Activated T-cell treated with anti-CD3 and anti-CD28 coated beads for 4 hours (primary cell): ENCODE measurements around the gene OBP2A.
"Not testable (repeated sequence)": the region's sequence is repeated elsewhere in the genome, so short reads cannot be mapped to it uniquely, and the experiment has no call there.

Experiments used
- DNase-seq: peaks from one replicate; pipeline ENCODE4 v3.0.0-alpha.2; 2020

The OBP2A gene

GRCh38 chr9:135512241-135512603 is 33.7 kb upstream of the OBP2A start:
- no peak for DNase-seq

DNA sequence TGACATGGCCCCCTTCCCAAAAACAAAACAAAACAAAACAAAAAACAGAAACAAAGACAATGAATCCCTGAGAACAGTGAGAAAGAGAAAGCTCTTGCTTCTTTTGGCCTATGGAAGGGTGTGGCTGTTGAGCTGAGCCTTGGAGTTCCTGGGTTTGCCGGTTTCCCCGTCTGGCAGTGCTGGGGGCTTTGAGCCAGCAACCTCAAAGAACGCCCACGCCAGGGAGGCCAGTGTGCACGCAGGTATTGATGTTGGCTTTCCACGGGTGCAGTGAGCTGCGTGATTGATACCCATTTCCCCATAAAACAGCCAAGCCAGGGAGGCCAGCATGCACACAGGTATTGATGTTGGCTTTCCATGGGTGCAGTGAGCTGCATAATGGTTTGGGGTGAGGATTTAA is 33.0 kb upstream of the OBP2A start:
- no peak for DNase-seq

DNA sequence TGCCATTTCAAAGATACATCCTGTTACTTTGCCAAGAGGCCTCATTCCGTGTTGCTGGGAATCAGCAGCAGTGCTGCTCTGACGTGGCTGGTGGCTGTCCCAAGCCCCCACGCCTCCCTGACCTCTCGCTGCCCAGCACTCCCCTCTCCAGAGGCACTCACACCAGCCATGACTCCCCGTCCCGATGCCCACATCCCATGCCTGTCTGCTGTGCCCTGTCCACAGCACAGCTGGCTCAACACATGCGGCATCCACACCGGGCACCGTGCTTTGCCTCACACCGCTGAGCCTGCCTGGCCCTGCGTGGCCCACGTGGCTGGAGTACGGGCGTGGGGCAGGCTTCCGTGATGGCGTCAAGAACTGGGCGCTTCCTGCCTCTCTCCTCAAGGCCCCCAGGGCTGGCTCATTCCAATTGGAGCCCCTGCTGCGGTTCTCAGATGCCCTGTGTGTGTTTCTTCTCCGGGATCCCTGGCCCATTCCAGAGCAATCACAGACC is 32.5 kb upstream of the OBP2A start:
- no peak for DNase-seq

- not testable (repeated sequence) for DNase-seq
Observed at GRCh38 chr9:135513906-135514305, 32.0 kb upstream of the OBP2A start.

GRCh38 chr9:135514342-135515082 is 31.4 kb upstream of the OBP2A start:
- DNase-seq: no peak

DNA sequence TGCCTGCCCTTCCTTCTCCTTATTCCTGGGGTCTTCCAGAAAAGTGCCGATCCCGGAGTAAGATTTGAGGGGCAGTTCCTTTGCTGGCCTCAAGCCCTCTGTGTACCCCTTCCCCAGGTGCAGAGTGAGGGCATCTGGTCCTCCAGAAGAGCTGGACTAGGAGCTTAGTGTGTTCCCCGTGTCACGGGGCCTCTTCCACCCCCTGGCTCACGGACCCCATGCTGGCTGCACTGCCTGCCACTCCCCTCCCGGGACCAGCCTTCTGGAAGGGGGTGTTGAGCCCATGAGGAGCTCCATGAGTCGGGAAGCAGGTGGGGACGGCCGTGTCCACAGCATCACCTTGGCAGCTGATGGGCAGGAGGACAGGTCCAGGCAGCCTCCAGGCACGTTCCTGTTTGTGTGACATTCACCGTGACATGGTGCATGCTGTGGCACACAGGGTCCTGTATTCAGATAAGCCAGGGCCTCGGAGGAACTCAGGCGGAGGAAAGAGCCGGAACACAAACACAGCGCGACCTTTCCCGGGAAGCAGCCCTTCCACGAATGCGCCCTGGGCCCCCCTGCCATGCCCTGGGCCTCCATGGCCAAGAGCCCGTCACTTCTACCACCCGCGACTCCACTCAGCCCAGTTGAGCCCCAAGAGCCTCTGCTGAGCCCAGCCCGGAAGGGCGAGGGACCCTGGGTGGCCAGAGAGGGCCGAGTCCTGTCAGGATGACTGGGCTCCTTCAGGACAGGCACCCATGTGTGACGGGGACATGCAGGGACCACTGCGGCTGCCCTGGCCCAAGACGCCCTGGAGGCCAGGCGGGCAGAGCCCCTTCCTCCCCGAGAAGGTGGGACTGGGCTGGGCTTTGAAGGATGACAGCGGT is 30.6 kb upstream of the OBP2A start:
- DNase-seq: no peak

DNA sequence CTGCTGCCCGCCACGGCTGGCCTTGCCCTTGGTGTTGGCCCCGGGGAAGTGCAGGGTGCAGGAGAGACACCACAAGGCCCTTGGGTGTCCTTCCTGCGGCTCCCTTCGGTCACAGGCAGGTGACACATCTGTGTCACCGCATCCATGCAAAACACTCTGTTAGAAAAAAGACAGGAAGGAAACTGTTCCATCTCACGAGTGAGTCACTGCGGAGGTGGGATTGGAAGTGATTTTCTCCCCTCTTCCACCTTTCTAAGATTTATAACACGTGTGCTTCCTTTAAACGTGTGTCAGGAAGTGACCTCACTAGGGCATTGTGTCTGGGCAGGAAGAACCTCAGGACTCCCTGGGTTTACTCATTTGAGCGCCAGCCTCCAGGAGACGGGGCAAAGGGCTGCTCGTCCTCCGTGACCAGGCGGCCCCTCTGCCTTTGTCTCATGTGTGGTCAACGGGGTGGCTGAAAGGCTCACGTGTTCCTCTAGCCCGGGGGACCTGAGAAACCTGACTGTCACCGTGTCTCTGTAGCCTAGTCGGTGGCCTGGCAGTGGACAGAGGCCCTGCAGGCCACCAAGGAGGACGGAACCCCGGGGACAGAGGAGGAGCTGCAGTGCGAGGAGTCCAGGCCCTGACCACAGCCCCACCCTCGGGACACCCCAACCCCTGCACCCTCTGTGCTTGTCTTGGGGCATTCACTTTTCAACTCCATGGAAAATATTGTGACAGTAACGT is 29.6 kb upstream of the OBP2A start:
- DNase-seq: no peak

GRCh38 chr9:135517407-135517822 is 28.5 kb upstream of the OBP2A start:
- DNase-seq: no peak

- no peak for DNase-seq
Observed at GRCh38 chr9:135519179-135519971, 26.6 kb upstream of the OBP2A start.

DNA sequence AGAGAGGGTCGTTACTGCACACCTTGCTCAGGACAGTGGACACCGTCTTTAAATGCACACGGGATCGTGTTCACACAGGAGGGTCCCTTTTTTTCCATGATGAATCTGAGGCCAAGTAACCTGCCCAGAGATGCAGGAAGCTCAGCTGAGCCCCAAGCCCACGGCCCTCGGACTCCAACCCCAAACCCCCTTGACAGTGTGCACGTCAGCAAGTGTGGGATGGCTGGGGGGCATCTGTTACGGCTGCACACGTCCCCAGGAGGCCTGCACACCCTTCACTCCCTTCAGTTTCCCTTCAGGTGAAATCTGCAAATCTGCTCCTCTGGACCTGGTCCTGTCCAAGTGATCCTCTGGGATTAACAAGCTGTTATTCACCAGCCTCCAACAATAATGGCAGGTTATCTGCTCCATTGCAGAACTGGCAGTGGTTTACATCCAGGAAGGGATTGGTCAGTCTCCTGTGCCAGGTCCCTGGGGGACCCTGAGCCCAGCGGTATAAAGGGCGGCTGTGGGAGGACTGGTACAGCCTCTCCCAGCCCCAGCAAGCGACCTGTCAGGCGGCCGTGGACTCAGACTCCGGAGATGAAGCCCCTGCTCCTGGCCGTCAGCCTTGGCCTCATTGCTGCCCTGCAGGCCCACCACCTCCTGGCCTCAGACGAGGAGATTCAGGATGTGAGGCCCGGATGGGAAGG is 24.9 kb upstream of the OBP2A start, which contains the start of gene LCN1:
LCN1 (plus strand) TSS at position 525 of the 692 bp plus-strand sequence; CDS start at position 583, 58 bp downstream.
- DNase-seq: no peak

DNA sequence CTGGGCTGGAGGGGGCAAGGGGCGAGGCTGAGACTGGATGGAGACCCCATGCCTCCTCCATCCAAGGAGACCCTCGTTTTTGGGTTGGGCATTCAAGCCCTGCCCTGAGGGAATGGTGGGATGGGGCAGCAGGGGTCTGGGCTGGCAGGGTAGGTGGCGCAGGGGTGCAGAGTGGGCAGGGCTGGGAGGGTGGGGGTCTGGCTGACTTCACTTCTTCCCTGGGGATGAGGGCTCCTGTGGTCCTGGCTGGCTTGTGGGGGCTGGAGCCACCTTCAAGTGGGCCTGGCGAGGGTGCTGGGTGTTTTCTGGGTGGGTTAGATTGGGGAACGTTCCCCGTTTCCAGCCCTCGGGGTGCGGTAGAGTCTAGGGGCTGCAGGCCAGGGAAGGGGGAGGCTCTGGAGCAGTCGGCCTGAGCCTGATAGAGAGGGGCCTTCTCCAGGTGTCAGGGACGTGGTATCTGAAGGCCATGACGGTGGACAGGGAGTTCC is 24.3 kb upstream of the OBP2A start:
- DNase-seq: no peak

- no peak for DNase-seq
Observed at GRCh38 chr9:135522137-135522877, 23.6 kb upstream of the OBP2A start.

DNA sequence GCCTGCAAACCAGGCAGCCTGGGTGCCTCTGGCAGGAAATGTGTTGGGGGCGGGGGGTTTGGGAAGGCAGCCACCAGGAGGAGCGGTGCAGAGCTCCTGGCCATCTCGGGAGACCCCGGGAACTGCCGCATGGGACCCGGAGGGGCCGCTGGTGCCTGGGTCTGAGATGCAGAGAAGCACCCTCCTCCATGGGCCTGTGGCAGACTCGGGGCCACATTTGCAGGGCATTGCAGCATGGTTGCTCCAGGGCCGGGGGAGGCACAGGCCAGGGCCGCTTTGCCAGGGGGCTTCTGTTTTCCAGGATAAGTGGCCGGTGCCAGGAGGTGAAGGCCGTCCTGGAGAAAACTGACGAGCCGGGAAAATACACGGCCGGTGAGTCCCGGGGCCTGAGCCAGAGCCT is 23.0 kb upstream of the OBP2A start:
- DNase-seq: no peak

DNA sequence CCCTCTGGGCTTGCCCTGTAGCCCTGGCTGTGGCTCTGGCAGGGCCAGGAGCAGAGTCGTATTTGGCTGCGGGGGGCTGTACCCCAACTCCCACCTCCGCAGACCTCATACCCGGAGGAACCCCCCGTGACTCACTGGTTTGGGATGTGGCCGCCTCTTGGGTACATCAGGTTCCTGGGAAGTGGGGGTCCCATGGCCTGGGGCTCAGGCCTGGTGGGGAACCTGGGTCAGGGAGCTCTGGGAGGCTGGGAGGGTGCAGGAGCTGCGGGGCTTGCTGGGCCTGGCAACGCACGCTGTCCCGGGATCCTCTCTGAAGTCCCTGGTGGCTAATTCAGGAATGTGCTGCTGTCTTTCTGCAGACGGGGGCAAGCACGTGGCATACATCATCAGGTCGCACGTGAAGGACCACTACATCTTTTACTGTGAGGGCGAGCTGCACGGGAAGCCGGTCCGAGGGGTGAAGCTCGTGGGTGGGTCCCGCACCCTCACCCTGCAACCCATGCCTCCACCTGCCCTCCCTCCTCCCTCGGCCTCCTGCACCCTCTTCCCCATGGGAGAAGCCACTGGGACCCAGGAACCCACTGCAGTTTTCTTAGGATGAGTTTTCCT is 22.3 kb upstream of the OBP2A start:
- DNase-seq: no peak

GRCh38 chr9:135524130-135524861 is 21.6 kb upstream of the OBP2A start:
- no peak for DNase-seq

- DNase-seq: no peak
Observed at GRCh38 chr9:135525241-135526088, 20.5 kb upstream of the OBP2A start.

GRCh38 chr9:135526089-135526729 is 19.7 kb upstream of the OBP2A start:
- no peak for DNase-seq
